Adipocyte (in vitro differentiated cells): ENCODE data around the gene KAT6B.
A peak's percentile ranks its signal among the peaks of the same experiment; 100 is the strongest.
"Not testable (repeated sequence)": the region's sequence is repeated elsewhere in the genome, so short reads cannot be mapped to it uniquely, and the experiment has no call there.

Experiments
- DNase-seq: peaks from one replicate; pipeline ENCODE4 v3.0.0-alpha.2; 2015; ENCODE audit warnings: low read depth
- H3K27me3 ChIP-seq: replicated peaks from 2 replicates; pipeline ENCODE4 v1.7.0; 2013; ENCODE audit warnings: mild to moderate bottlenecking, low read length, moderate library complexity; ENCODE audit not compliant: control insufficient read depth, insufficient read depth
- H3K36me3 ChIP-seq: 2 replicates; pipeline ENCODE4 v1.7.0; 2013; ENCODE audit warnings: low read length, mild to moderate bottlenecking, moderate library complexity; ENCODE audit not compliant: control insufficient read depth, insufficient read depth, severe bottlenecking
- H3K4me1 ChIP-seq: 2 replicates; pipeline ENCODE4 v1.7.0; 2013; ENCODE audit warnings: mild to moderate bottlenecking, low read length, moderate library complexity; ENCODE audit not compliant: control insufficient read depth, insufficient read depth
- H3K4me3 ChIP-seq: 2 replicates; pipeline ENCODE4 v1.7.0; 2013; ENCODE audit warnings: mild to moderate bottlenecking, low read length, moderate library complexity
- H3K9ac ChIP-seq: 2 replicates; pipeline ENCODE4 v1.7.0; 2013; ENCODE audit warnings: mild to moderate bottlenecking, low read length, moderate library complexity
- H3K9me3 ChIP-seq: 2 replicates; pipeline ENCODE4 v1.7.0; 2013; ENCODE audit warnings: mild to moderate bottlenecking, low read length, moderate library complexity; ENCODE audit not compliant: control insufficient read depth

The KAT6B gene

GRCh38 chr10:74826142-74827044, at the start of gene KAT6B:
TSS of gene KAT6B (plus strand) at chr10:74826600. CDS start at chr10:74842858, 16,258 bp downstream.
- Histone ChIP-seq H3K27me3 (no peaks in the 10 kb centered on the region), H3K4me1 (peaks cover 28% of the 10 kb centered on the region), H3K4me3 (peak within 1 kb of the TSS; percentile 92), H3K36me3 (no peaks in the 10 kb centered on the region), H3K9ac (peak within 1 kb of the TSS; percentile 90), H3K9me3 (no peaks in the 10 kb centered on the region)
- peak; percentile 100 for DNase-seq

DNA sequence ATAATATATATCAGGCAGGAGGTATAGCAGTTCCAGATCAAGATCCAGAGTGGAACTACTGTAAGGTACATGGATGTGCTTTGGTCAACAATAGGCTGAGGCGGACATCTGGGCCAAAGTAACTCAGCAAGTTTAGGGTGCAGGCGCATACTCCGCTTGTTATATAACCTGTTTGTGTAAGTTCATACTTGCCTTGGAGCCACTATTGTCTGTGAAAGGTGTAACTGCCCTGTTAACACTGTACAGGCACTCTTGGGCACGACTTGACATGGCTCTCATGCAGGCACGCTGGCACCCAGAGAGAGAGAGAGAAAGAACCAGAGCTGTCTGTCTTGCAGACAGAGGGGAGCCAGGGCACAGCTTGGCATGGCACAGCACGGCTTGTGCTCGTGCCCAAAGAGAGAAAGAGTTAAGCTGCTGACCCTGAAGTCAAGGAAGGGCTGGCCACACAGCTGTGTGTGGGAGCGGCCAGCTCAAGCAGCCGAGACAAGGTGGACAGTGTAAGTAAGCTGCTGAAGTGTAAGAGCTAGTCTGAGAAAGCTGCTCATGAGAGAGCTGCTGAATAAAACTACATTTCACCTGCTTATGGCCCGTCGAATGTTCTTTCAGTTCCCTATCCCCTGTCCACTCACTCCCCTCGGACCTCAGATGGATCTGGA, 47.8 kb upstream of the KAT6B start:
- Histone ChIP-seq H3K36me3 (no peaks in the 10 kb centered on the region), H3K9ac (no peak overlapping the region), H3K27me3 (no peaks in the 10 kb centered on the region), H3K9me3 (peaks cover 20% of the 10 kb centered on the region), H3K4me1 (no peaks in the 10 kb centered on the region), H3K4me3 (no peak overlapping the region)
- no peak for DNase-seq

DNA sequence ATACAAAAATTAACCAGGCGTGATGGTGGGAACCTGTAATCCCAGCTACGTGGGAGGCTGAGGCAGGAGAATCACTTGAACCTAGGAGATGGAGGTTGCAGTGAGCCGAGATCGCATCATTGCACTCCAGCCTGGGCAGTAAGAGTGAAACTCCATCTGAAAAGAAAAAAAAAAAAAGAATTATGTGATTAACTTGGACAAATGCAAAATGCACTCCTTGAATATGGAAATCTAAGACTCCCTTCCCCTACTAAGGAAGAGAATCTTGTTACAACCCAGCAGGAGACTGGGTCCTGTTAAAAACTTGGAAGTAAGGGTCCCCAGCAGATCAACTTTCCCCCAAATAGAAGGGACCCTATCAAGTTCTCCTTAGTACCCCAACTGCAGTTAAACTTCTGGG, 44.5 kb upstream of the KAT6B start:
- not testable (repeated sequence) for H3K4me3 ChIP-seq, H3K27me3 ChIP-seq, H3K36me3 ChIP-seq, H3K4me1 ChIP-seq, DNase-seq, H3K9me3 ChIP-seq, H3K9ac ChIP-seq

- no peak for DNase-seq
- no peak overlapping the region for H3K4me3 ChIP-seq
- no peak overlapping the region for H3K9ac ChIP-seq
- no peaks in the 10 kb centered on the region for H3K36me3 ChIP-seq
- H3K27me3 ChIP-seq = no peaks in the 10 kb centered on the region
- no peaks in the 10 kb centered on the region for H3K9me3 ChIP-seq
- no peaks in the 10 kb centered on the region for H3K4me1 ChIP-seq
These were observed 41.9 kb upstream of the KAT6B start for GRCh38 chr10:74784462-74784861.

- no peaks in the 10 kb centered on the region for H3K4me1 ChIP-seq
- no peaks in the 10 kb centered on the region for H3K9me3 ChIP-seq
- H3K36me3 ChIP-seq = no peaks in the 10 kb centered on the region
- H3K4me3 ChIP-seq = no peak overlapping the region
- H3K9ac ChIP-seq = no peak overlapping the region
- no peak for DNase-seq
- no peaks in the 10 kb centered on the region for H3K27me3 ChIP-seq
These were observed 40.3 kb upstream of the KAT6B start for GRCh38 chr10:74786126-74786525.

- H3K27me3 ChIP-seq = no peaks in the 10 kb centered on the region
- no peak for DNase-seq
- no peak overlapping the region for H3K4me3 ChIP-seq
- H3K9me3 ChIP-seq = no peaks in the 10 kb centered on the region
- H3K36me3 ChIP-seq = no peaks in the 10 kb centered on the region
- no peaks in the 10 kb centered on the region for H3K4me1 ChIP-seq
- H3K9ac ChIP-seq = no peak overlapping the region
These were observed 38.9 kb upstream of the KAT6B start for GRCh38 chr10:74787457-74787856.

DNA sequence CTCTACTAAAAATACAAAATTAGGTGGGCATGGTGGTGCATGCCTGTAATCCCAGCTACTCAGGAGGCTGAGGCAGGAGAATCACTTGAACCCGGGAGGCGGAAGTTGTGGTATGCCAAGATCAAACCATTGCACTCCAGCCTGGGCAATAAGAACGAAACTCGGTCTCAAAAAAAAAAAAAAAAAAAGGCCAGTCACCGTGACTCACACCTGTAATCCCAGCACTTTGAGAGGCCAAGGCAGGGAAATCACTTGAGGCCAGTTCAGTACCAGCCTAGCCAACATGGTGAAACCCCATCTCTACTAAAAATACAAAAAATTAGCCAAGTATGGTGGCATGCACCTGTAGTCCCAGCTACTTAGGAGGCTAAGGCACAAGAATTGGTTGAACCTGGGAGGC, 34.4 kb upstream of the KAT6B start:
- H3K36me3 ChIP-seq, H3K4me3 ChIP-seq, H3K27me3 ChIP-seq, H3K9ac ChIP-seq, H3K4me1 ChIP-seq, DNase-seq, H3K9me3 ChIP-seq: not testable (repeated sequence)

DNA sequence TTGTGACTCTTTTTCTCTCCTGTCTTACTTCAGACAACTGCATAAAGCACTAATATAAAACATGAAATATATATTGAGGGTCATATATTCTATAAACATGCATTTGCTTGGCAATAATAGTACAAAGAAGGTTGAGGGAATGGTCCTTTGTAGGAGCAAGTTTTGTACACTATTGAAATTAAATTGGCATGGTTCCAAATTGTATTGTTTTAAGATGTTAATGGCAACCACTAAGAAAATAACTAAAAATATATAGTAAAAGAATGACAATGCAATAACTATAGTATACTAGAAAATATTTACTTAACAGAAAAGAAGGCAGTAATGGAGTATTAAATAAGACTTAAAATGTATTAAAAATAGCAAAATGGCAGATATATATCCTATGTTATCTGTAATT, 33.7 kb upstream of the KAT6B start:
- H3K36me3 ChIP-seq = no peaks in the 10 kb centered on the region
- no peak overlapping the region for H3K4me3 ChIP-seq
- no peak overlapping the region for H3K9ac ChIP-seq
- H3K27me3 ChIP-seq = no peaks in the 10 kb centered on the region
- H3K9me3 ChIP-seq = no peaks in the 10 kb centered on the region
- no peak for DNase-seq
- H3K4me1 ChIP-seq = no peaks in the 10 kb centered on the region

DNA sequence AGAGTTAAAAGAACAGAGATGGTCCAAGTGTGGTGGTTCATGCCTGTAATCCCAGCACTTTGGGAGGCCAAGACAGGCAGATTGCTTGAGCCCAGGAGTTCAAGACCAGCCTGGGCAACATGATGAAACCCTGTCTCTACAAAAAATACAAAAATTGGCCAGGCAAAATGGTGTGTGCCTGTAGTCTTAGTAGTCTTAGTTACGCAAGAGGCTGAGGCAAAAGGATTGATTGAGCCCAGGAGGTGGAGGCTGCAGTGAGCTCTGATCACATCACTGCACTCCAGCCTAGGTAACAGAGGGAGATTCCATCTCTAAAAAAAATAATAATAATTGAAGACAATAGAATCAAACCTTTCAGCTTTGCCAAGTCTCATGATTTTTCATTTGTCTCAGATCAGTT, 33.2 kb upstream of the KAT6B start:
- H3K27me3 ChIP-seq, H3K4me1 ChIP-seq, H3K9me3 ChIP-seq, H3K36me3 ChIP-seq, H3K9ac ChIP-seq, DNase-seq, H3K4me3 ChIP-seq: not testable (repeated sequence)

- Histone ChIP-seq H3K9me3 (no peaks in the 10 kb centered on the region), H3K4me3 (no peak overlapping the region), H3K4me1 (no peaks in the 10 kb centered on the region), H3K9ac (no peak overlapping the region), H3K27me3 (no peaks in the 10 kb centered on the region), H3K36me3 (no peaks in the 10 kb centered on the region)
- peak; percentile 42 for DNase-seq
These were observed 31.9 kb upstream of the KAT6B start for GRCh38 chr10:74794531-74794930.

DNA sequence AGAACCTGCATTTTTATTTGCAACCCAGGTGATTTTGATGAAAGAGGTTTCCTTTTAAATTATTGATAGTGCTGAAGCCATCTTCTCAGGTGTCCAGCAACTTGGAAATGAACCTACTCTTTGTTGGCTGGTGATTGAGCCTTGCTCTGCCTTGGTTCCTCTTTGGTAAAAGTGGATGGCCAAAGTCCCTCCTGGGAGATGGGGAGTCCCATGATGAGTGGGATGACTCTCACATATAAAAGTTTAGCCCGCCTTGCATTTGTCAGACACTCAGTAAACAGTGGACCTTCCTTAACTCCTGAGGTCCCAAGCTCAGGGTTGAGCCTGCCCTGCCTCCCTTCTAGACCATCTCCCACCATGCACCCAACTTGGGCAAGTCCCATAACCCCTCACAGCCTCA, 28.9 kb upstream of the KAT6B start:
- Histone ChIP-seq H3K36me3 (no peaks in the 10 kb centered on the region), H3K4me3 (no peak overlapping the region), H3K27me3 (no peaks in the 10 kb centered on the region), H3K9me3 (no peaks in the 10 kb centered on the region), H3K4me1 (no peaks in the 10 kb centered on the region), H3K9ac (no peak overlapping the region)
- no peak for DNase-seq
